Stomach (tissue), 4 donors: Measurements from ENCODE around the gene SMCO3.

ENCODE experiments used
- POLR2A ChIP-seq, 4 donors: fragments of 450-650 bp; IDR thresholded peaks; one replicate each; pipeline ENCODE4 v1.6.1; 2016; ENCODE audit warnings: antibody characterized with exemption in 4 of 4, control low read depth in 2 of 4, mild to moderate bottlenecking in 1 of 4, moderate library complexity in 1 of 4
- POLR2AphosphoS5 ChIP-seq, 3 donors: sonication (generic); formaldehyde crosslinking; IDR thresholded peaks; one replicate each; pipeline ENCODE4 v1.6.1; 2016; ENCODE audit warnings: antibody characterized with exemption in 3 of 3
- TF ChIP-seq, protein P1 (sequence below), 7 experiments: fragments of 450-650 bp in 4 of 7; fragments of 200-600 bp in 3 of 7; sonication (generic) in 3 of 7; IDR thresholded peaks; one replicate each; pipeline ENCODE4 v1.5.1; 2016 to 2019; ENCODE audit warnings: antibody characterized with exemption in 7 of 7, control low read depth in 2 of 7, mild to moderate bottlenecking in 1 of 7

- TF ChIP-seq, protein P1, sequence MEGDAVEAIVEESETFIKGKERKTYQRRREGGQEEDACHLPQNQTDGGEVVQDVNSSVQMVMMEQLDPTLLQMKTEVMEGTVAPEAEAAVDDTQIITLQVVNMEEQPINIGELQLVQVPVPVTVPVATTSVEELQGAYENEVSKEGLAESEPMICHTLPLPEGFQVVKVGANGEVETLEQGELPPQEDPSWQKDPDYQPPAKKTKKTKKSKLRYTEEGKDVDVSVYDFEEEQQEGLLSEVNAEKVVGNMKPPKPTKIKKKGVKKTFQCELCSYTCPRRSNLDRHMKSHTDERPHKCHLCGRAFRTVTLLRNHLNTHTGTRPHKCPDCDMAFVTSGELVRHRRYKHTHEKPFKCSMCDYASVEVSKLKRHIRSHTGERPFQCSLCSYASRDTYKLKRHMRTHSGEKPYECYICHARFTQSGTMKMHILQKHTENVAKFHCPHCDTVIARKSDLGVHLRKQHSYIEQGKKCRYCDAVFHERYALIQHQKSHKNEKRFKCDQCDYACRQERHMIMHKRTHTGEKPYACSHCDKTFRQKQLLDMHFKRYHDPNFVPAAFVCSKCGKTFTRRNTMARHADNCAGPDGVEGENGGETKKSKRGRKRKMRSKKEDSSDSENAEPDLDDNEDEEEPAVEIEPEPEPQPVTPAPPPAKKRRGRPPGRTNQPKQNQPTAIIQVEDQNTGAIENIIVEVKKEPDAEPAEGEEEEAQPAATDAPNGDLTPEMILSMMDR (IDR thresholded peaks at IDR 0.05): no peak
- TF ChIP-seq POLR2AphosphoS5 (IDR thresholded peaks at IDR 0.05) (no peak), POLR2A (IDR thresholded peaks at IDR 0.05) (no peak)
Measured at GRCh38 chr12:14852880-14853279, 38.9 kb upstream of the SMCO3 start.
